ENCODE data around the gene MARCKSL1. TPM values are rescaled to one million over a fixed set of nuclear protein-coding genes. Genes with fewer than 3 reads are reported as not detected.
"Not testable (repeated sequence)": the region's sequence is repeated elsewhere in the genome, so short reads cannot be mapped to it uniquely, and the experiment has no call there.

The MARCKSL1 gene
- total and polyA plus RNA-seq, 2 experiments from 2014 or later: 263 to 587 TPM

GRCh38 chr1:32356478-32356877 is 20.4 kb upstream of the MARCKSL1 start:
- peaks cover 21% of the 10 kb centered on the region for H3K4me1 ChIP-seq (ENCODE audit: low read depth)

GRCh38 chr1:32355778-32356177 is 19.7 kb upstream of the MARCKSL1 start:
- H3K9me3 ChIP-seq (ENCODE audit: low read depth); DNase-seq (ENCODE audit: low read depth in 1 of 2, low spot score in 1 of 2); H3K4me3 ChIP-seq; H3K36me3 ChIP-seq; H3K27ac ChIP-seq; H3K27me3 ChIP-seq: not testable (repeated sequence)
- peaks cover 21% of the 10 kb centered on the region for H3K4me1 ChIP-seq (ENCODE audit: low read depth)

More at GRCh38 chr1:32356478-32356877, 20.4 kb upstream of the MARCKSL1 start:
- Histone ChIP-seq H3K9me3 (ENCODE audit: low read depth) (no peaks in the 10 kb centered on the region), H3K27ac (no peak overlapping the region), H3K4me3 (no peak overlapping the region), H3K27me3 (no peaks in the 10 kb centered on the region), H3K36me3 (no peaks in the 10 kb centered on the region)
- no peak for DNase-seq (ENCODE audit: low read depth in 1 of 2, low spot score in 1 of 2)
- TF ChIP-seq, protein P1, sequence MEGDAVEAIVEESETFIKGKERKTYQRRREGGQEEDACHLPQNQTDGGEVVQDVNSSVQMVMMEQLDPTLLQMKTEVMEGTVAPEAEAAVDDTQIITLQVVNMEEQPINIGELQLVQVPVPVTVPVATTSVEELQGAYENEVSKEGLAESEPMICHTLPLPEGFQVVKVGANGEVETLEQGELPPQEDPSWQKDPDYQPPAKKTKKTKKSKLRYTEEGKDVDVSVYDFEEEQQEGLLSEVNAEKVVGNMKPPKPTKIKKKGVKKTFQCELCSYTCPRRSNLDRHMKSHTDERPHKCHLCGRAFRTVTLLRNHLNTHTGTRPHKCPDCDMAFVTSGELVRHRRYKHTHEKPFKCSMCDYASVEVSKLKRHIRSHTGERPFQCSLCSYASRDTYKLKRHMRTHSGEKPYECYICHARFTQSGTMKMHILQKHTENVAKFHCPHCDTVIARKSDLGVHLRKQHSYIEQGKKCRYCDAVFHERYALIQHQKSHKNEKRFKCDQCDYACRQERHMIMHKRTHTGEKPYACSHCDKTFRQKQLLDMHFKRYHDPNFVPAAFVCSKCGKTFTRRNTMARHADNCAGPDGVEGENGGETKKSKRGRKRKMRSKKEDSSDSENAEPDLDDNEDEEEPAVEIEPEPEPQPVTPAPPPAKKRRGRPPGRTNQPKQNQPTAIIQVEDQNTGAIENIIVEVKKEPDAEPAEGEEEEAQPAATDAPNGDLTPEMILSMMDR (IDR thresholded peaks at IDR 0.05; ENCODE audit: low read depth, low read length): no peak

DNA sequence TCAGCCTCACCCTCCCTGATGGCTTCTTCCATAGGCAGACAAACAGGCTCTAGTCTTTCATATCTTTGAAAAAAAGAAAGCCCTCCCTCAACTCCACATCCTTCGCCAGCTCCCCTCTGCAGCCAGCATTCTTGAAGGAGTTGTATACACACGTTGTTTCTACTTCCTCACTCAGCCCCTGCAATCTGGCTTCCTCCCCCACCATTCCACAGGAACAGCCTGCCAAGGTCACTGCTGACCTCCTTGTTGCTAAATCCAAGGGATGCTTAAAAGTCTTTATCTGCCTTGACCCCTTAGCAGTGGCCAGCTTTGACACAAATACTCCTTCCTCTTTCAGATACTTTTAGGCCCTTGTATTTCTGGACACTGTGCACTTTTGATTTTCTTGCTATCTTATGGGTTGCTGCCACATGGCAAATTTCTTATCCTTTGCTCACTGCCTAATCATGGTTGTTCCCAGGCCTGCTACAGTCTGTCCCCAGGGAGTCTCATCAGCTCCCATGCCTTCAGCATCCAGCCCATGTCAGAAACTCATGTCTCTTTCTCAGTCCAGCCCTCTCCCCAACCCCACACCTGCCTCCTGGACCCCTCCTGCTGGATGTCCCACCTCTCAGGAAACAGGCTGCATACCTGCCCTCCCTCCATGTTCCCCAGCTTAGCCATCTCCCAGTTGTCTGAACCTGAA is 18.0 kb upstream of the MARCKSL1 start:
- Histone ChIP-seq H3K36me3 (no peaks in the 10 kb centered on the region), H3K4me3 (no peak overlapping the region), H3K4me1 (ENCODE audit: low read depth) (peaks cover 21% of the 10 kb centered on the region), H3K27ac (peak overlapping the region; percentile 67), H3K9me3 (ENCODE audit: low read depth) (no peaks in the 10 kb centered on the region), H3K27me3 (no peaks in the 10 kb centered on the region)
- peak in 1 of 2 donors; percentile 97 for DNase-seq (ENCODE audit: low read depth in 1 of 2, low spot score in 1 of 2)
- TF ChIP-seq, protein P1 (IDR thresholded peaks at IDR 0.05; ENCODE audit: low read depth, low read length): no peak

DNA sequence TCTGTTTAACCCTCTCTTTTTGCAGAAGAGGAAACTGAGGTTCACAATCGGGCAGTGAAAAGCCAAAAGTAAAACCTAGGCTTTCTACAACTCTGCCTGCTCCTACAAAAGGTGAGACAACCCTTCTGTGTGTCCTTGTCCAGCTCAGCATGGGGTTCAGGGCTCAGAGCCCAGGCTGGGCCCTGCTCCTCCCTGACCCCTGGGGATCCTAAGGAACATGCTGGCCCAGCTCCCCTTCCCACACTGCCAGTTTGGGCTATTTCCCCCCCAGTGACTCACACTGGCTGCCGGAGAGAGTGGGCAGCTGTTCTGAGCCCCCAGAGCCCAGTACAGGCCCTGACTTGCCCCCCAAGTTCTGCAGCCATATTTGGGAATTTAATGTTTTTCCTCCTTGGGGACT is 17.4 kb upstream of the MARCKSL1 start:
- peak overlapping the region; percentile 67 for H3K27ac ChIP-seq
- TF ChIP-seq, protein P1 (IDR thresholded peaks at IDR 0.05; ENCODE audit: low read depth, low read length): no peak
- no peak overlapping the region for H3K4me3 ChIP-seq

GRCh38 chr1:32352831-32353383 is 16.9 kb upstream of the MARCKSL1 start:
- TF ChIP-seq, protein P1 (IDR thresholded peaks at IDR 0.05; ENCODE audit: low read depth, low read length): no peak
- peak in 1 of 2 donors; percentile 58 for DNase-seq (ENCODE audit: low read depth in 1 of 2, low spot score in 1 of 2)
- Histone ChIP-seq H3K36me3 (no peaks in the 10 kb centered on the region), H3K4me3 (no peak overlapping the region), H3K27ac (peak overlapping the region; percentile 97), H3K9me3 (ENCODE audit: low read depth) (no peaks in the 10 kb centered on the region), H3K4me1 (ENCODE audit: low read depth) (peaks cover 21% of the 10 kb centered on the region), H3K27me3 (no peaks in the 10 kb centered on the region)

More for the DNA sequence above, 17.4 kb upstream of the MARCKSL1 start:
- DNase-seq (ENCODE audit: low read depth in 1 of 2, low spot score in 1 of 2): no peak
- Histone ChIP-seq H3K4me1 (ENCODE audit: low read depth) (peaks cover 21% of the 10 kb centered on the region), H3K9me3 (ENCODE audit: low read depth) (no peaks in the 10 kb centered on the region), H3K27me3 (no peaks in the 10 kb centered on the region), H3K36me3 (no peaks in the 10 kb centered on the region)

DNA sequence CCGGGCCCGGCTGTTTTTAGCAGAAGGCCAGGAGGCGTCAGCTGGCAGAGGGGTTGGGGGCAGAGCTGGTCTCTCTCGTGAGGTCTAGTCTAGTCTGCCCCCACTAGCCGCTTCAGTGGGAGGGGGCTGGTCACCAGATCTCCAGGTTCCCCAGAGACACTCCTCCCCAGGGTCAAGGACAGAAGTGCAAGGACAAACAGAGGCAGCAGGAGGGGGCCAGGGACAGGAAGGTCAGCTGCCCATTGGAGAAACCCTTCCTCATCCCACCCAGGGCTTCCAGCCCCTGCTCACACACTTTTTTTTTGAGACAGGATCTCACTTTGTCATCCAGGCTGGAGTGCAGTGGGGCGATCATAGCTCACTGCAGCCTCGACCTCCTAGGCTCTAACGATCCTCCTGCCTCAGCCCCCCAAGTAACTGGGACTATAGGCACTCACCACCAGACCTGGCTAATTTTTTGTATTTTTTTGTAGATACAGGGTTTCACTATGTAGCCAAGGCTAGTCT is 16.3 kb upstream of the MARCKSL1 start:
- Histone ChIP-seq H3K4me1 (ENCODE audit: low read depth) (peaks cover 21% of the 10 kb centered on the region), H3K36me3 (no peaks in the 10 kb centered on the region), H3K4me3 (peak overlapping the region; percentile 54), H3K27me3 (no peaks in the 10 kb centered on the region), H3K27ac (peak overlapping the region; percentile 97), H3K9me3 (ENCODE audit: low read depth) (no peaks in the 10 kb centered on the region)
- TF ChIP-seq, protein P1 (IDR thresholded peaks at IDR 0.05; ENCODE audit: low read depth, low read length): no peak
- DNase-seq (ENCODE audit: low read depth in 1 of 2, low spot score in 1 of 2): no peak
